Osteocyte (in vitro differentiated cells): Measurements from ENCODE around the gene USP5. TPM values are rescaled to one million over a fixed set of nuclear protein-coding genes. Genes with fewer than 3 reads are reported as not detected.
A peak's percentile ranks its signal among the peaks of the same experiment; 100 is the strongest.

Experiments
- DNase-seq: peaks from one replicate; pipeline ENCODE4 v3.0.0; 2021; ENCODE audit warnings: mixed read lengths; ENCODE audit not compliant: unreplicated experiment; ENCODE audit errors: extremely low spot score
- H3K27ac Mint-ChIP-seq: one replicate; pipeline ENCODE4 v1.8.0; 2021; ENCODE audit warnings: mild to moderate bottlenecking, mixed read lengths; ENCODE audit not compliant: unreplicated experiment
- H3K27me3 Mint-ChIP-seq: one replicate; pipeline ENCODE4 v1.8.0; 2021; ENCODE audit warnings: mixed read lengths; ENCODE audit not compliant: unreplicated experiment
- H3K36me3 Mint-ChIP-seq: one replicate; pipeline ENCODE4 v1.8.0; 2021; ENCODE audit warnings: mixed read lengths; ENCODE audit not compliant: unreplicated experiment
- H3K4me1 Mint-ChIP-seq: one replicate; pipeline ENCODE4 v1.8.0; 2021; ENCODE audit warnings: mixed read lengths; ENCODE audit not compliant: unreplicated experiment
- H3K4me3 Mint-ChIP-seq: one replicate; pipeline ENCODE4 v1.8.0; 2021; ENCODE audit warnings: mild to moderate bottlenecking, moderate library complexity, mixed read lengths; ENCODE audit not compliant: unreplicated experiment
- H3K9me3 Mint-ChIP-seq: one replicate; pipeline ENCODE4 v1.8.0; 2021; ENCODE audit warnings: mixed read lengths; ENCODE audit not compliant: unreplicated experiment
- total RNA-seq: library from RNA; stranded (reverse); gene quantifications from 2 replicates; pipeline ENCODE4 v1.2.1, GENCODE V29; 2021
- TF ChIP-seq, protein P1 (sequence below): fragments of 200-600 bp; sonication (generic); IDR thresholded peaks from 2 replicates; pipeline ENCODE4 v1.5.0; 2021; ENCODE audit warnings: antibody characterized with exemption, mild to moderate bottlenecking, moderate library complexity

The USP5 gene
- total RNA-seq, 1 donor from 2014 or later = 114 TPM

- Mint-ChIP-seq H3K4me3 (no peak overlapping the region), H3K9me3 (no peaks in the 10 kb centered on the region), H3K36me3 (no peaks in the 10 kb centered on the region), H3K27ac (no peak overlapping the region), H3K4me1 (peaks cover 13% of the 10 kb centered on the region), H3K27me3 (no peaks in the 10 kb centered on the region)
- TF ChIP-seq, protein P1, sequence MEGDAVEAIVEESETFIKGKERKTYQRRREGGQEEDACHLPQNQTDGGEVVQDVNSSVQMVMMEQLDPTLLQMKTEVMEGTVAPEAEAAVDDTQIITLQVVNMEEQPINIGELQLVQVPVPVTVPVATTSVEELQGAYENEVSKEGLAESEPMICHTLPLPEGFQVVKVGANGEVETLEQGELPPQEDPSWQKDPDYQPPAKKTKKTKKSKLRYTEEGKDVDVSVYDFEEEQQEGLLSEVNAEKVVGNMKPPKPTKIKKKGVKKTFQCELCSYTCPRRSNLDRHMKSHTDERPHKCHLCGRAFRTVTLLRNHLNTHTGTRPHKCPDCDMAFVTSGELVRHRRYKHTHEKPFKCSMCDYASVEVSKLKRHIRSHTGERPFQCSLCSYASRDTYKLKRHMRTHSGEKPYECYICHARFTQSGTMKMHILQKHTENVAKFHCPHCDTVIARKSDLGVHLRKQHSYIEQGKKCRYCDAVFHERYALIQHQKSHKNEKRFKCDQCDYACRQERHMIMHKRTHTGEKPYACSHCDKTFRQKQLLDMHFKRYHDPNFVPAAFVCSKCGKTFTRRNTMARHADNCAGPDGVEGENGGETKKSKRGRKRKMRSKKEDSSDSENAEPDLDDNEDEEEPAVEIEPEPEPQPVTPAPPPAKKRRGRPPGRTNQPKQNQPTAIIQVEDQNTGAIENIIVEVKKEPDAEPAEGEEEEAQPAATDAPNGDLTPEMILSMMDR = no peak
- DNase-seq = no peak
These were observed 47.5 kb downstream of the USP5 start for GRCh38 chr12:6899427-6899826.

DNA sequence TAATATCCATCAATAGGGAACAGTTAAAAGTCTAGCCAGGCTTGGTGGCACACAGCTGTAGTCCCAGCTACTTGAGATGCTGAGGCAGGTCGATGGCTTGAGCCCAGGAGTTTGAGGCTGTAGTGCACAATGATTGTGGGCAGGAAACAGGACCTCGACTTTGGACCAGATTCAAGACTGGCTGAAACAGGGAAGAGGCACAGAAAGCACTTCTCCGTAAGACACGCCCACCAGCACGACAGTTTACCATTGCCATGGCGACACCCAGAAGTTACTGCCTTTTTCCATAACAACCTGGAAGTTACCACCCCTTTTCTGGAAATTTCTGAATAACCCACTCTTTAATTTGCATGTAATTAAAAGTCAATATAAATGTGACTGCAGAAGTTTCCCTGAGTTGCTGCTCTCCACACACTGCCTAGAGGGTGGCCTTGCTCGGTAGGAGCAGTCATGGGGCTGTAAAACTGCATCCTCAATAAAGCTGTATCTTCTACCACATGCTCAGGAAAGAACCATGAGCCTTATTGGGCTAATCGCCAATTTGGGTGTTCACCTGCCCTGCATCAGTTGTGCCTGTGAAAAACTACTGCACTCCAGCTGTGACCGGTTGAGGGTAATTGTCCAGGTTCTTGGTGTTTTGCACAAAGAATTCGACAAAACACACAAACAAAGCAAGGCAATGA lies 48.0 kb downstream of the USP5 start:
- Mint-ChIP-seq H3K4me3 (no peak overlapping the region), H3K36me3 (no peaks in the 10 kb centered on the region), H3K9me3 (no peaks in the 10 kb centered on the region), H3K27me3 (no peaks in the 10 kb centered on the region), H3K4me1 (peaks cover 13% of the 10 kb centered on the region), H3K27ac (no peak overlapping the region)
- TF ChIP-seq, protein P1 = no peak
- DNase-seq = no peak

DNA sequence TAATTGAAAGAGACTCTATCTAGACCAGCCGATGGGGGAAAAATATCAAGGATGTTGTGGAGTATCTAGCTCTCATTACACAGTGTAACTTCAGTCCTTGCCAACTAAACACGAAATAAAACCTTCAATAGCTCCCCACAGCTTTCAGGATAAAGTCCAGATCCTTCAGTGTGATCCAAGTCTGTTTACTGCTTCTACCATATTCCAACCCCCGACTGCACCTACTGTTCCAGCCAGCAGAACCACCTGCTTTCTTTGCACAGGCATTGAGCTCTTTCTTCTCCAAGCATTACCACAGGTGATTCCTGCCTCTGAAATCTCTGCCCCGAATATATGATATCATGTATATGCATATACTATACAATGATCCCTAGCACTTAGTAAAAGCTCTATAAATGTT lies 50.5 kb downstream of the USP5 start:
- no peak for DNase-seq
- no peaks in the 10 kb centered on the region for H3K36me3 Mint-ChIP-seq
- no peaks in the 10 kb centered on the region for H3K9me3 Mint-ChIP-seq
- H3K4me3 Mint-ChIP-seq = no peak overlapping the region
- H3K4me1 Mint-ChIP-seq = no peaks in the 10 kb centered on the region
- no peak overlapping the region for H3K27ac Mint-ChIP-seq
- TF ChIP-seq, protein P1 = no peak
- no peaks in the 10 kb centered on the region for H3K27me3 Mint-ChIP-seq

GRCh38 chr12:6903722-6904121 lies 51.8 kb downstream of the USP5 start:
- no peaks in the 10 kb centered on the region for H3K9me3 Mint-ChIP-seq
- H3K27me3 Mint-ChIP-seq = no peaks in the 10 kb centered on the region
- TF ChIP-seq, protein P1 = no peak
- no peak overlapping the region for H3K4me3 Mint-ChIP-seq
- H3K4me1 Mint-ChIP-seq = no peaks in the 10 kb centered on the region
- H3K36me3 Mint-ChIP-seq = no peaks in the 10 kb centered on the region
- no peak for DNase-seq
- no peak overlapping the region for H3K27ac Mint-ChIP-seq

DNA sequence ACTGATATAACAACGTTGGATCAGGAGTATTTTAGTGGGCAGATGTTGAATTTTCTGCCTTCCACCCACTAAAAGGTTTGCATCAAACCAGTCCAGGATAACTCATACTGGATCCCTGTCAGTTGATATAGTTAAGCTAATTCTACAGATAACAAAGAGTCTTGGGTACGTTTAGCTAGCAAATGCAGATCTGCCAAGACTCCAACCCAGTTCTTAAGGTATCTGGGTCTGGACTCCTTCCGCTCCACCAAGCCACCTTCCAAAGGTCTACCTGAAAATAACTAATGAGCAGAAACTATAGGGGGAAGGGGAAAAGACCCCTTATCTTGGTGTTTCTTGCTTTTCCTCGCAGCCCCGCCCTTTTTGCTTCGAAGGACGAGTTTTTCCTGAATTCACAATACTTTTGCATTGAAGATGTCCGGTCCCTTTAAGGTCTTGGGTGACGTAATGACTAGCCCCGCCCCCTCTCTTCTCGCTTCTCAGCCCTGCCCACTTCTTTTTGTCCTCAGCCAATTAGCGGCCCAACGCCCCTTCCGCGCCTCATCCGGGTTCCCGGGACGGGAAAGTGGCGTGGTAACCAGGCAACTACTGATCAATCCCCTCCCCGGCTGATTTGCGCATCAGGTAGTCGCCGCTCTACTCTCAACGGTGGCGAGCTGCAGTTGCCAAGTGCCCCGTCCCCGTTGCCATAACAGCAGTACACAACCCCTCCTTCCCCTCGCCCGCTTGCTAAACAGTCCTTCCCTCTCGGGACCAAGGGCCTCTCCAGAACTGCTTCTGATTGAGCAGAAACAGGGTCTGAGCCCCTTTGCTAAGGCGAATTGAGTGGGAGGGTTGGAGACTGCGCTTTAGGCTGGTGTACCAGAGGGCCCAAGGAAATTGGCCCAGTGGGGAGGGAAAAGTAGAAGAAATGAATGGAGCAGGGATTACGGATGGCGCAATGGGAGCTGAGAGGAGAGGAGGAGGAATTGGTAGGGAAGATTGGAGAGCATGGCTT lies 52.6 kb downstream of the USP5 start, which contains the start of gene LRRC23:
Gene LRRC23, plus strand, starts transcription at position 543 of the 997 bp plus-strand sequence. CDS start 812 bp downstream, outside the sequence.
- H3K36me3 Mint-ChIP-seq = no peaks in the 10 kb centered on the region
- no peaks in the 10 kb centered on the region for H3K9me3 Mint-ChIP-seq
- TF ChIP-seq, protein P1 = no peak
- no peak within 1 kb of the TSS for H3K4me3 Mint-ChIP-seq
- no peaks in the 10 kb centered on the region for H3K27me3 Mint-ChIP-seq
- H3K4me1 Mint-ChIP-seq = no peaks in the 10 kb centered on the region
- H3K27ac Mint-ChIP-seq = no peak within 1 kb of the TSS
- peak; percentile 98 for DNase-seq
